PC-9 (cell line): ENCODE results near the gene NSA2. TPM values are rescaled to one million over a fixed set of nuclear protein-coding genes. Genes with fewer than 3 reads are reported as not detected.
A peak's percentile ranks its signal among the peaks of the same experiment; 100 is the strongest.

Experiments used
- BruUV-seq: library from RNA; stranded (reverse); fragments of 400-500 nt; replicated peaks from 2 replicates; lab custom pipeline; 2021; lab: Mats Ljungman, UMichigan
- CTCF ChIA-PET: fragments of 300-600 bp; sonication (Branson Sonifier 250); formaldehyde crosslinking; loops from one replicate; lab custom pipeline; 2022; ENCODE audit warnings: antibody characterized with exemption; lab: Charles Lee
- POLR2A ChIA-PET: fragments of 300-600 bp; sonication (Branson Sonifier 250); formaldehyde crosslinking; loops from one replicate; lab custom pipeline; 2022; ENCODE audit warnings: antibody characterized with exemption; ENCODE audit not compliant: unreplicated experiment; lab: Charles Lee
- DNase-seq, 2 experiments: peaks; one replicate each; pipeline versions ENCODE4 v3.0.0 to v3.0.0-alpha.2; 2015 to 2022; ENCODE audit warnings: mixed read lengths in 1 of 2
- H2AFZ ChIP-seq: fragments of 200-600 bp; sonication (generic); 2 replicates; pipeline ENCODE4 v1.8.1; 2017; ENCODE audit warnings: antibody characterized with exemption
- H3F3A ChIP-seq: fragments of 200-600 bp; sonication (generic); 2 replicates; pipeline ENCODE4 v1.8.1; 2017; ENCODE audit warnings: antibody characterized with exemption, mild to moderate bottlenecking, low read depth; ENCODE audit not compliant: insufficient read depth
- H3K27ac ChIP-seq: fragments of 200-600 bp; sonication (generic); 2 replicates; pipeline ENCODE4 v1.6.1; 2016; ENCODE audit warnings: mixed run types
- H3K27me3 ChIP-seq: fragments of 200-600 bp; sonication (generic); 2 replicates; pipeline ENCODE4 v1.6.1; 2016; ENCODE audit warnings: low read depth, mixed run types; ENCODE audit not compliant: insufficient read depth
- H3K36me3 ChIP-seq: fragments of 200-600 bp; sonication (generic); 2 replicates; pipeline ENCODE4 v1.6.1; 2016; ENCODE audit warnings: low read depth, mixed run types
- H3K4me1 ChIP-seq: fragments of 200-600 bp; sonication (generic); replicated peaks from 2 replicates; pipeline ENCODE4 v1.6.1; 2016; ENCODE audit warnings: mixed run types; ENCODE audit not compliant: insufficient read depth
- H3K4me2 ChIP-seq: fragments of 200-600 bp; sonication (generic); 2 replicates; pipeline ENCODE4 v1.6.1; 2017; ENCODE audit warnings: mixed run types
- H3K4me3 ChIP-seq: fragments of 200-600 bp; sonication (generic); 2 replicates; pipeline ENCODE4 v1.6.1; 2016; ENCODE audit warnings: mixed run types
- H3K79me2 ChIP-seq: fragments of 200-600 bp; sonication (generic); 2 replicates; pipeline ENCODE4 v1.6.1; 2017; ENCODE audit warnings: low read depth, mixed run types
- H3K9me2 ChIP-seq: fragments of 200-600 bp; sonication (generic); 2 replicates; pipeline ENCODE4 v1.8.1; 2017; ENCODE audit warnings: mild to moderate bottlenecking; ENCODE audit not compliant: insufficient read depth
- H3K9me3 ChIP-seq: fragments of 200-600 bp; sonication (generic); 2 replicates; pipeline ENCODE4 v1.8.1; 2016; ENCODE audit warnings: low read depth; ENCODE audit not compliant: insufficient read depth
- H4K20me1 ChIP-seq: fragments of 200-600 bp; sonication (generic); 2 replicates; pipeline ENCODE4 v1.8.1; 2017; ENCODE audit not compliant: insufficient read depth
- CTCF ChIP-seq: fragments of 200-600 bp; sonication (generic); conservative IDR thresholded peaks from 2 replicates; pipeline ENCODE4 v1.6.1; 2017; ENCODE audit warnings: mixed run types, antibody characterized with exemption, mild to moderate bottlenecking, moderate library complexity
- EZH2 ChIP-seq: fragments of 200-600 bp; sonication (generic); IDR thresholded peaks from 2 replicates; pipeline ENCODE4 v1.8.0; 2017; ENCODE audit warnings: antibody characterized with exemption, low read depth
- intact Hi-C: fragments of 100-400 bp; cut with micrococcal nuclease; formaldehyde crosslinking; loops from one replicate; pipeline ENCODE4 v1.10.0; 2022; ENCODE audit not compliant: unreplicated experiment
- total RNA-seq: library from RNA; stranded (reverse); gene quantifications from 2 replicates; pipeline ENCODE4 v1.2.3, GENCODE V29; 2021

NSA2 gene
- total RNA-seq, 1 experiment from 2014 or later = 87.1 TPM

GRCh38 chr5:74761241-74761640, 5.8 kb upstream of the NSA2 start:
- ChIA-PET POLR2A (interaction anchor here (0.6 to 0.7 kb wide), 2 partner anchors 12 to 1055 kb away, joined by 4 to 10 read pairs; no protein-coding TSS in a partner anchor), CTCF (interaction anchor here (0.5 to 0.6 kb wide), 2 partner anchors 164 to 428 kb away, joined by 5 to 6 read pairs; no protein-coding TSS in a partner anchor)
- no peak for DNase-seq
- TF ChIP-seq EZH2 (no peak), CTCF (no peak)
- Histone ChIP-seq H3K79me2 (peaks cover 63% of the 10 kb centered on the region), H3K4me1 (peaks cover 47% of the 10 kb centered on the region), H3K9me2 (no peaks in the 10 kb centered on the region), H3K27ac (peak overlapping the region; percentile 90; the same call in 1 of the 2 replicates), H3K27me3 (no peaks in the 10 kb centered on the region), H4K20me1 (no peaks in the 10 kb centered on the region), H3K4me3 (no peak overlapping the region), H2AFZ (no peak overlapping the region), H3F3A (peaks cover 15% of the 10 kb centered on the region), H3K36me3 (peaks cover 31% of the 10 kb centered on the region), H3K4me2 (no peak overlapping the region), H3K9me3 (no peaks in the 10 kb centered on the region; the same call in 1 of the 2 replicates)
- no TSS peak for BruUV-seq
- intact Hi-C loops = loop anchor here (5.0 to 10.0 kb wide), 4 partner anchors 104 to 504 kb away; partner anchors contain the start of genes FAM169A and GCNT4

GRCh38 chr5:74762599-74762998, 4.5 kb upstream of the NSA2 start:
- Histone ChIP-seq H3K4me3 (no peak overlapping the region), H3K9me2 (no peaks in the 10 kb centered on the region), H3K27me3 (no peaks in the 10 kb centered on the region), H3K4me1 (peaks cover 47% of the 10 kb centered on the region), H3F3A (peaks cover 19% of the 10 kb centered on the region), H3K79me2 (peaks cover 75% of the 10 kb centered on the region), H2AFZ (no peak overlapping the region), H4K20me1 (no peaks in the 10 kb centered on the region), H3K27ac (peak overlapping the region; percentile 90), H3K4me2 (peak overlapping the region; percentile 83), H3K36me3 (peaks cover 25% of the 10 kb centered on the region), H3K9me3 (no peaks in the 10 kb centered on the region)
- peak; percentile 67 to 96 for DNase-seq
- TF ChIP-seq EZH2 (no peak), CTCF (no peak)
- BruUV-seq = no TSS peak
- intact Hi-C loops = loop anchor here (5.0 to 10.0 kb wide), 4 partner anchors 102 to 502 kb away; partner anchors contain the start of genes FAM169A and GCNT4
- POLR2A ChIA-PET = no interaction called here
- CTCF ChIA-PET = no interaction called here

- peaks cover 23% of the 10 kb centered on the region for H3K36me3 ChIP-seq
- intact Hi-C loops = loop anchor here (5.0 to 10.0 kb wide), 4 partner anchors 101 to 501 kb away; partner anchors contain the start of genes FAM169A and GCNT4
- peak overlapping the region; percentile 83 for H3K4me2 ChIP-seq
- ChIA-PET CTCF (no interaction called here), POLR2A (interaction anchor here (0.6 to 1.2 kb wide), 2 partner anchors 546 to 573 kb away, joined by 3 to 12 read pairs; partner anchors contain the start of gene HMGCR)
- H3K4me1 ChIP-seq = peaks cover 52% of the 10 kb centered on the region
- H2AFZ ChIP-seq = no peak overlapping the region
- H3K27me3 ChIP-seq = no peaks in the 10 kb centered on the region
- BruUV-seq = no TSS peak
- no peaks in the 10 kb centered on the region for H4K20me1 ChIP-seq
- no peaks in the 10 kb centered on the region for H3K9me3 ChIP-seq
- peak in 1 of 2 experiments; percentile 34 for DNase-seq
- TF ChIP-seq CTCF = no peak
- no peak for TF ChIP-seq EZH2
- H3F3A ChIP-seq = peaks cover 19% of the 10 kb centered on the region
- H3K4me3 ChIP-seq = peak overlapping the region; percentile 9; the same call in 1 of the 2 replicates
- H3K27ac ChIP-seq = peak overlapping the region; percentile 90
- no peaks in the 10 kb centered on the region for H3K9me2 ChIP-seq
- peaks cover 84% of the 10 kb centered on the region for H3K79me2 ChIP-seq
Measured at GRCh38 chr5:74763504-74763903, 3.5 kb upstream of the NSA2 start.
